Nephron progenitor cell (in vitro differentiated cells): ENCODE measurements around the gene ULBP3.

Source experiments
- DNase-seq: peaks from one replicate; pipeline ENCODE4 v3.0.0; 2021
- H3K27ac Mint-ChIP-seq: 2 replicates; pipeline ENCODE4 v1.8.0; 2021; ENCODE audit warnings: mild to moderate bottlenecking, moderate library complexity, mixed read lengths
- H3K27me3 Mint-ChIP-seq: 2 replicates; pipeline ENCODE4 v1.8.0; 2021; ENCODE audit warnings: mild to moderate bottlenecking, low read depth, mixed read lengths; ENCODE audit not compliant: poor library complexity
- H3K36me3 Mint-ChIP-seq: 2 replicates; pipeline ENCODE4 v1.8.0; 2021; ENCODE audit warnings: low read depth, mixed read lengths
- H3K4me1 Mint-ChIP-seq: 2 replicates; pipeline ENCODE4 v1.8.0; 2021; ENCODE audit warnings: mixed read lengths
- H3K4me3 Mint-ChIP-seq: 2 replicates; pipeline ENCODE4 v1.8.0; 2021; ENCODE audit warnings: mild to moderate bottlenecking, moderate library complexity, mixed read lengths
- H3K9me3 Mint-ChIP-seq: 2 replicates; pipeline ENCODE4 v1.8.0; 2021; ENCODE audit warnings: mild to moderate bottlenecking, moderate library complexity, mixed read lengths
- TF ChIP-seq, protein P1 (sequence below): fragments of 200-600 bp; sonication (generic); IDR thresholded peaks from 2 replicates; pipeline ENCODE4 v1.5.0; 2021; ENCODE audit warnings: antibody characterized with exemption

The ULBP3 gene

DNA sequence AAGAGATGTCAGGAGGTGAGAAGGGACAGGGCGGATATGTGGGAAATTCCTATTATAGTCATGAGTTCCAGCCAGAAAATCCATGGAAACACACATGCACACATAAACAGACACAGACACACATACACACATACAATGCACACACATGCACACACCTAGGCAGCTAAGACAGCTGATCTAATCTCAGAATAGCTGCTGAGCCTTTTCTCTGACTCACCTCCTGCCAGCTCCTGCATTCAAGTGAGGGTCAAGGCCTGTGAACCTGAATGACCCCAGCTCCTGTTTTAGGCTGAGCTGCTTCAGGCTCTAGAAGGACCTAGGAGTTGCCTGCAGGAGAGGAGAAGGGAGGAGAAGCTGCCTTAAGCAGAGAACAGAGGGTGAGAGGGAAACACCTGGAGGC lies 22.0 kb downstream of the ULBP3 start:
- Mint-ChIP-seq H3K27me3 (peaks cover 80% of the 10 kb centered on the region), H3K4me1 (no peaks in the 10 kb centered on the region), H3K4me3 (no peak overlapping the region), H3K36me3 (no peaks in the 10 kb centered on the region), H3K9me3 (peaks cover 8% of the 10 kb centered on the region), H3K27ac (no peak overlapping the region)
- DNase-seq, result no peak
- TF ChIP-seq, protein P1, sequence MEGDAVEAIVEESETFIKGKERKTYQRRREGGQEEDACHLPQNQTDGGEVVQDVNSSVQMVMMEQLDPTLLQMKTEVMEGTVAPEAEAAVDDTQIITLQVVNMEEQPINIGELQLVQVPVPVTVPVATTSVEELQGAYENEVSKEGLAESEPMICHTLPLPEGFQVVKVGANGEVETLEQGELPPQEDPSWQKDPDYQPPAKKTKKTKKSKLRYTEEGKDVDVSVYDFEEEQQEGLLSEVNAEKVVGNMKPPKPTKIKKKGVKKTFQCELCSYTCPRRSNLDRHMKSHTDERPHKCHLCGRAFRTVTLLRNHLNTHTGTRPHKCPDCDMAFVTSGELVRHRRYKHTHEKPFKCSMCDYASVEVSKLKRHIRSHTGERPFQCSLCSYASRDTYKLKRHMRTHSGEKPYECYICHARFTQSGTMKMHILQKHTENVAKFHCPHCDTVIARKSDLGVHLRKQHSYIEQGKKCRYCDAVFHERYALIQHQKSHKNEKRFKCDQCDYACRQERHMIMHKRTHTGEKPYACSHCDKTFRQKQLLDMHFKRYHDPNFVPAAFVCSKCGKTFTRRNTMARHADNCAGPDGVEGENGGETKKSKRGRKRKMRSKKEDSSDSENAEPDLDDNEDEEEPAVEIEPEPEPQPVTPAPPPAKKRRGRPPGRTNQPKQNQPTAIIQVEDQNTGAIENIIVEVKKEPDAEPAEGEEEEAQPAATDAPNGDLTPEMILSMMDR, result no peak

DNA sequence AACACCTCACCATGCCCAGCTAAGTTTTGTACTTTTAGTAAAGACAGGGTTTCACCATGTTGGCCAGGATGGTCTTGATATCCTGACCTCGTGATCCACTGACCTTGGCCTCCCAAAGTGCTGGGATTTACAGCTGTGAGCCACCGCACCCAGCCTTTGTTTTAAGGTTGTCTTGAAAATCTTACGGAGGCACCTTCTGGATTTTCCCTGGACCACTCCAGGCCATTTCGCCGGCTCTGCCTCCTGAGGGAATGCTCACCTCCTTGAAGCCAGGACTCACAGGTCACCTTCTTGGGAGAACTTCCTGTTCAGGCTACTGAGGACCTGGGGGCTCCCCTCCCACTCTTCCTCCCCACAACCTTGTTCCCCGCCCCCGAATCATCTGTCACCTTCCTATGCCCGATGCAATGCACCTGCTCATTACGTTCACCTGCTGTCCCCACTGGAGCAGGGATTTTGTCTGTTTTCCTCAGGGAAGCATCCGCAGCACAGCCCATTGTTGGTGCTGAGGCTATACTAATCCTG lies 24.2 kb downstream of the ULBP3 start:
- peaks cover 86% of the 10 kb centered on the region for H3K27me3 Mint-ChIP-seq
- no peaks in the 10 kb centered on the region for H3K36me3 Mint-ChIP-seq
- no peak for DNase-seq
- no peaks in the 10 kb centered on the region for H3K4me1 Mint-ChIP-seq
- TF ChIP-seq, protein P1, result no peak
- H3K27ac Mint-ChIP-seq, result no peak overlapping the region
- H3K9me3 Mint-ChIP-seq, result peaks cover 3% of the 10 kb centered on the region
- H3K4me3 Mint-ChIP-seq, result no peak overlapping the region

DNA sequence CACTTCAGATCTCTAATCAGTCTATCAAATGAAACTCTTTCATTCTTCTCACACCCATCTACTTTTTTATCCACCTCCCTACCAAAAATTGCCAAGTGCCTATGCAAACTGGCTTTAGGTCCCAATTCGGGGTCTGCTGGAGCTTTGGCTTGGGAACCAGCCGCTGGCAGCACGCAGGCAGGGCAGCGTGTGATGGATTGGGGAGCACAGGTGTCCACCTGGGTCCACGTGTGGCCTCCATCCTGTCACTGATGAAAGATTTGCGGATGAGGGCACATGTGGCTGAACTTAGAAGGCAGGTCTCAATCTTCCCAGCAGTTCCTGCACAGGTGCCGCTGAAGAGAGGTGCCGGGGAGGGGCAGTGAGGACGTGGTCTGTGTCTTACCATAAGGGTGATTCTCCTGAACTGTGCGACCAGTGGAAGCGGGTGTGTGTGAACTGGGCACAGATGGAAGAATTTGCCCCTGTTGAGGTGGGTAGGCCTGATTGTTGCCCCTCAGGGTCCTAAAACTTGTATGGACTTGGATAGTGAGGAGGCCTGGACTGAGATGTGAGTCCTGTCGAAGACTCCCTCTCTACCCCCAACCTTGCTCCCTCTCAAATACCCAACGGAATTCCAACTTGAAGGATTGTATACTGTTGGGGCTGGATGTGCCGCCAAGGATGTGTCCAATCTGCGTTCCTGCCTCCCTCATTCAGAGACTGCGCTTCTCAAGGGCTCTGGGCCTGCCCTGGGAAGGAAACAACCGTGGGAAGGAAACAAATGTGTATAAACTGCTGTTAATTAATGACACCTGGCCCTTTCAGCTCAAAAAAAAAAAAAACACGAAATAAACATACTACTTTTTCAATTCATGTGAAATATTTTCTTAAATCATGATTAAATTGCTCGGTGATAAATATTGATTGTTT lies 25.2 kb downstream of the ULBP3 start:
- peaks cover 3% of the 10 kb centered on the region for H3K9me3 Mint-ChIP-seq
- no peak for DNase-seq
- no peak overlapping the region for H3K27ac Mint-ChIP-seq
- no peaks in the 10 kb centered on the region for H3K4me1 Mint-ChIP-seq
- TF ChIP-seq, protein P1, result no peak
- no peaks in the 10 kb centered on the region for H3K36me3 Mint-ChIP-seq
- peaks cover 90% of the 10 kb centered on the region for H3K27me3 Mint-ChIP-seq
- no peak overlapping the region for H3K4me3 Mint-ChIP-seq

DNA sequence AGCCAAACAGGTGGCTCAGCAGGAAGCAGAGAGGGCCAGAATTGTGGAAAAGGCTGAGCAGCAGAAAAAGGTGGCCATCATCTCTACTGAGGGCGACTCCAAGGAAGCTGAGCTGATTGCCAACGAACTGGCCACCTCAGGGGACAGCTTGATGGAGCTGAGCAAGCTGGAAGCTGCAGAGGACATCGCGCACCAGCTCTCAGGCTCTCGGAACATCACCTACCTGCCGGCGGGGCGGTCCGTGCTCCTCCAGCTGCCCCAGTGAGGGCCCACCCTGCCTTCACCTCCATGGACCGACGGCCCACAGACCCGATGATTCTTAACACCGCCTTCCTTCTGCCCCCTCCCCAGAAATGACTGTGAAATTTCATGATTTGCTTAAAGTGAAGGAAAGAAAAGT lies 25.8 kb downstream of the ULBP3 start:
- Mint-ChIP-seq H3K4me3 (no peak overlapping the region), H3K27ac (no peak overlapping the region), H3K4me1 (no peaks in the 10 kb centered on the region), H3K36me3 (no peaks in the 10 kb centered on the region), H3K9me3 (peaks cover under 1% of the 10 kb centered on the region), H3K27me3 (peaks cover 96% of the 10 kb centered on the region)
- no peak for DNase-seq
- TF ChIP-seq, protein P1, result no peak

DNA sequence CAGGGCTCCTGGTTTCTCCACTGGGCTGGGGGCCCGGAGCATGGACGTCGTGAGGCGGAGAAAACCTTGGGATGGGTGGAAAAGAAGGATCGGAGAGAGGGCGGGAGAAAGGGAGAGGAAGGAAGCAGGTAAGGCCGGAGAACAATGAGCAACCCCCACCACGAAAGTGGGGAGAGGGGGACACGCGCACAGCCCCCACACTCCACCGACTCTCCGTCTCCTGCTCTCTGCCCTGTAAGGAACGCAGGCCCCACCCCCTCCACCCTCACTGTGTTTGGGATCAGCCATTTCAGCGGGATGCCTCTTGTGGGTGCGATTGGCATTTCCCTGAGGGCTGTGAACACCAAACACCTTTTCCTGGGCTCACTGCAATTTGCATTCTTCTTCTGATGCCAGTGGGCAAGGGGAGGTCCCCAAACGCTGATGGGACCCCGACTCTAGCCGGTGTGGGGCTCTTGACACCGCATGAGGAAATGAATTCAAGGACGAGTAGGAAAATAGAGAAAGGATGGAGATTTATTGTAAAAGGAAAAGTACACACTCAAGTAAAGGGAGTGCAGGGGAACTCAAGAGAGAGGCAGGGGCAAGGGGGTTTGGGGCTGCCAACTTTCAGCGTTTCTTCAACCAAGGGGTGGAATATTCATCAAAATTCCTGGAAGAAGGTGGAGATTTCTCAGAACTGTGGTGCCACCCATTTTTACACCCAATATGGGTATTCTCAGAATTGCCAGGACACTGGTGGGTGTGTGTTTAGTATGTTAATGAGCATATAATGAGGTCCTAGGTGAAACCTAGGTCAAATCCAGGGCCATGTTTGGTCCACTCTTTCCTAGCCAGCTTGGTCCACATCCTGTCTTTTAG lies 30.5 kb downstream of the ULBP3 start:
- Mint-ChIP-seq H3K27ac (no peak overlapping the region), H3K36me3 (no peaks in the 10 kb centered on the region), H3K9me3 (peaks cover 10% of the 10 kb centered on the region), H3K4me1 (peaks cover 7% of the 10 kb centered on the region), H3K27me3 (peaks cover 100% of the 10 kb centered on the region), H3K4me3 (peak overlapping the region; percentile 33)
- DNase-seq, result peak; percentile 33
- TF ChIP-seq, protein P1, result no peak
